Astrocyte (in vitro differentiated cells and primary cell): ENCODE results near the gene XG. TPM values are rescaled to one million over a fixed set of nuclear protein-coding genes. Genes with fewer than 3 reads are reported as not detected.

Experiments
- DNase-seq: peaks from one replicate; pipeline ENCODE4 v3.0.0-alpha.2; 2010; ENCODE audit warnings: low read depth
- FAIRE-seq: peaks from 2 replicates; lab custom pipeline; 2011; peaks lifted over from hg19 to GRCh38; lab: Jason Lieb, UNC
- H2AFZ ChIP-seq: 2 replicates; pipeline ENCODE4 v1.6.0; 2012; ENCODE audit warnings: low read depth, low read length, inconsistent platforms
- H3K27ac ChIP-seq: 2 replicates; pipeline ENCODE4 v1.5.1; 2011; ENCODE audit warnings: low read depth, low read length, inconsistent platforms
- H3K27me3 ChIP-seq: 2 replicates; pipeline ENCODE4 v1.6.0; 2011; ENCODE audit warnings: low read length, inconsistent platforms; ENCODE audit not compliant: insufficient read depth
- H3K36me3 ChIP-seq: 2 replicates; pipeline ENCODE4 v1.5.1; 2011; ENCODE audit warnings: low read length, inconsistent platforms; ENCODE audit not compliant: insufficient read depth
- H3K4me1 ChIP-seq: 2 replicates; pipeline ENCODE4 v1.5.1; 2011; ENCODE audit warnings: low read length, inconsistent platforms; ENCODE audit not compliant: insufficient read depth
- H3K4me2 ChIP-seq: 2 replicates; pipeline ENCODE4 v1.6.0; 2012; ENCODE audit warnings: low read length, inconsistent platforms
- H3K4me3 ChIP-seq: 2 replicates; pipeline ENCODE4 v1.5.1; 2011; ENCODE audit warnings: low read depth, mild to moderate bottlenecking, low read length, inconsistent platforms; ENCODE audit not compliant: insufficient read depth
- H3K79me2 ChIP-seq: 2 replicates; pipeline ENCODE4 v1.6.0; 2012; ENCODE audit warnings: mild to moderate bottlenecking, low read length, inconsistent platforms; ENCODE audit not compliant: insufficient read depth
- H3K9ac ChIP-seq: 2 replicates; pipeline ENCODE4 v1.6.0; 2012; ENCODE audit warnings: mild to moderate bottlenecking, low read length, inconsistent platforms
- H3K9me3 ChIP-seq: 2 replicates; pipeline ENCODE4 v1.5.1; 2012; ENCODE audit warnings: low read depth, mild to moderate bottlenecking, low read length, inconsistent platforms; ENCODE audit not compliant: insufficient read depth
- H4K20me1 ChIP-seq: 2 replicates; pipeline ENCODE4 v1.6.0; 2012; ENCODE audit warnings: low read length, inconsistent platforms; ENCODE audit not compliant: insufficient read depth
- H3K27ac Mint-ChIP-seq: one replicate; pipeline ENCODE4 v1.8.0; 2021; ENCODE audit warnings: mild to moderate bottlenecking, mixed read lengths; ENCODE audit not compliant: unreplicated experiment
- H3K27me3 Mint-ChIP-seq: one replicate; pipeline ENCODE4 v1.8.0; 2021; ENCODE audit warnings: low read depth, mixed read lengths; ENCODE audit not compliant: unreplicated experiment
- H3K36me3 Mint-ChIP-seq: one replicate; pipeline ENCODE4 v1.8.0; 2021; ENCODE audit warnings: low read depth, mixed read lengths; ENCODE audit not compliant: unreplicated experiment
- H3K4me1 Mint-ChIP-seq: one replicate; pipeline ENCODE4 v1.8.0; 2021; ENCODE audit warnings: low read depth, mixed read lengths; ENCODE audit not compliant: unreplicated experiment
- H3K4me3 Mint-ChIP-seq: one replicate; pipeline ENCODE4 v1.8.0; 2021; ENCODE audit warnings: mild to moderate bottlenecking, moderate library complexity, mixed read lengths; ENCODE audit not compliant: unreplicated experiment
- H3K9me3 Mint-ChIP-seq: one replicate; pipeline ENCODE4 v1.8.0; 2021; ENCODE audit warnings: mild to moderate bottlenecking, mixed read lengths; ENCODE audit not compliant: unreplicated experiment
- CTCF ChIP-seq: IDR thresholded peaks from 2 replicates; pipeline ENCODE4 v1.5.1; 2011; ENCODE audit warnings: low read depth, mild to moderate bottlenecking, inconsistent platforms, low read length, moderate library complexity; ENCODE audit not compliant: insufficient read depth
- EZH2 ChIP-seq: IDR thresholded peaks from 2 replicates; pipeline ENCODE4 v1.6.1; 2012; ENCODE audit warnings: mild to moderate bottlenecking, low read length, inconsistent platforms; ENCODE audit not compliant: insufficient read depth
- total RNA-seq: library from RNA; stranded (reverse); gene quantifications from 2 replicates; pipeline ENCODE4 v1.2.1, GENCODE V29; 2021

Gene XG
- total RNA-seq, 1 donor from 2014 or later: 0.30 TPM

GRCh38 chrX:2712428-2712827, 39.4 kb upstream of the XG start:
- no peak overlapping the region for H3K9ac ChIP-seq
- peaks cover 82% of the 10 kb centered on the region for H4K20me1 ChIP-seq
- H3K27ac ChIP-seq: no peak overlapping the region
- no peak for TF ChIP-seq CTCF
- TF ChIP-seq EZH2: no peak
- peaks cover 24% of the 10 kb centered on the region for H3K36me3 ChIP-seq
- no peaks in the 10 kb centered on the region for H3K9me3 Mint-ChIP-seq
- peaks cover 12% of the 10 kb centered on the region for H3K36me3 Mint-ChIP-seq
- H3K4me1 Mint-ChIP-seq: peaks cover 35% of the 10 kb centered on the region
- peaks cover 83% of the 10 kb centered on the region for H3K79me2 ChIP-seq
- H3K27me3 ChIP-seq: no peaks in the 10 kb centered on the region
- H3K4me3 Mint-ChIP-seq: no peak overlapping the region
- H3K9me3 ChIP-seq: no peaks in the 10 kb centered on the region
- H3K4me3 ChIP-seq: no peak overlapping the region
- H3K27me3 Mint-ChIP-seq: no peaks in the 10 kb centered on the region
- no peak overlapping the region for H3K4me2 ChIP-seq
- peaks cover 32% of the 10 kb centered on the region for H3K4me1 ChIP-seq
- no peak for FAIRE-seq
- no peak overlapping the region for H3K27ac Mint-ChIP-seq
- no peak overlapping the region for H2AFZ ChIP-seq
- no peak for DNase-seq

- H3K27ac ChIP-seq: no peak overlapping the region
- Mint-ChIP-seq H3K4me3 (no peak overlapping the region), H3K36me3 (peaks cover 17% of the 10 kb centered on the region), H3K4me1 (peaks cover 27% of the 10 kb centered on the region), H3K27me3 (no peaks in the 10 kb centered on the region), H3K9me3 (no peaks in the 10 kb centered on the region), H3K27ac (no peak overlapping the region)
- no peak for FAIRE-seq
- H3K9me3 ChIP-seq: no peaks in the 10 kb centered on the region
- no peak for TF ChIP-seq CTCF
- no peak for TF ChIP-seq EZH2
- H2AFZ ChIP-seq: no peak overlapping the region
- peaks cover 30% of the 10 kb centered on the region for H3K36me3 ChIP-seq
- H3K79me2 ChIP-seq: peaks cover 75% of the 10 kb centered on the region
- peaks cover 74% of the 10 kb centered on the region for H4K20me1 ChIP-seq
- peaks cover 25% of the 10 kb centered on the region for H3K4me1 ChIP-seq
- no peaks in the 10 kb centered on the region for H3K27me3 ChIP-seq
- DNase-seq: no peak
- no peak overlapping the region for H3K4me2 ChIP-seq
- H3K4me3 ChIP-seq: no peak overlapping the region
- no peak overlapping the region for H3K9ac ChIP-seq
Observed at GRCh38 chrX:2712890-2713840, 38.7 kb upstream of the XG start.

- Mint-ChIP-seq H3K4me3 (no peak overlapping the region), H3K9me3 (no peaks in the 10 kb centered on the region), H3K27ac (no peak overlapping the region), H3K36me3 (peaks cover 23% of the 10 kb centered on the region), H3K4me1 (peaks cover 17% of the 10 kb centered on the region), H3K27me3 (no peaks in the 10 kb centered on the region)
- peaks cover 13% of the 10 kb centered on the region for H3K4me1 ChIP-seq
- H3K27ac ChIP-seq: no peak overlapping the region
- no peak for TF ChIP-seq EZH2
- no peak for TF ChIP-seq CTCF
- H3K79me2 ChIP-seq: peaks cover 68% of the 10 kb centered on the region
- H3K9ac ChIP-seq: no peak overlapping the region
- H3K4me3 ChIP-seq: no peak overlapping the region
- H3K27me3 ChIP-seq: no peaks in the 10 kb centered on the region
- DNase-seq (no peak), FAIRE-seq (no peak)
- no peaks in the 10 kb centered on the region for H3K9me3 ChIP-seq
- no peak overlapping the region for H3K4me2 ChIP-seq
- no peak overlapping the region for H2AFZ ChIP-seq
- H3K36me3 ChIP-seq: peaks cover 40% of the 10 kb centered on the region
- H4K20me1 ChIP-seq: peaks cover 60% of the 10 kb centered on the region
Observed at GRCh38 chrX:2714551-2714950, 37.3 kb upstream of the XG start.
